ENCODE data around the gene AFF1. TPM values are rescaled to one million over a fixed set of nuclear protein-coding genes. Genes with fewer than 3 reads are reported as not detected.
A peak's percentile ranks its signal among the peaks of the same experiment; 100 is the strongest.

AFF1 gene
- total RNA-seq, 1 donor from 2014 or later, result 89.3 TPM

GRCh38 chr4:87054900-87055299 lies 120.1 kb downstream of the AFF1 start:
- H3K36me3 Mint-ChIP-seq (ENCODE audit: insufficient read depth), result peaks cover 16% of the 10 kb centered on the region
- TF ChIP-seq CTCF (IDR thresholded peaks at IDR 0.05; ENCODE audit: unreplicated experiment), result no peak
- no peak for DNase-seq (ENCODE audit: low spot score, unreplicated experiment)
- H3K9me3 Mint-ChIP-seq (ENCODE audit: low read depth), result no peaks in the 10 kb centered on the region
- peaks cover 54% of the 10 kb centered on the region for H3K4me1 Mint-ChIP-seq (ENCODE audit: low read depth)
- H3K4me3 Mint-ChIP-seq (ENCODE audit: low read depth), result no peak overlapping the region
- no peaks in the 10 kb centered on the region for H3K27me3 Mint-ChIP-seq
- no peak overlapping the region for H3K27ac Mint-ChIP-seq

DNA sequence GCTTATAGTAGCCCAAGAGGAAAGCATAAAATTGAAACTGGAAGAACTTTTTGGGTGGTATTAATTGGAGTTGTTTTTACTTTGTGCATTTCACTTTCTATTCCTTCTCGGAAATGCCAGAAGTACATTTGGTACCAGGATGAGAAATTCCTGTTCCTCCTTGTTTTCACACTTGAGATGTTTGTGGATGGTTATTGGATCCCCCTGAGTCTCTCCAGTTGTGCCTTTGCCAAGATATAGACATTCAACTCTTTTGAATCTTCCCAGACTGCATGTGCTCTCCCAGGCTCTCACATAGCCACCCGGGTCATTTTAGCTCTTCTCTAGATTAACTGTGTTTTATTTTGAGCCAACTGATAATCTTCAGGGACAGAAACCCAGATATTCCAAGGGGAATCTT lies 120.5 kb downstream of the AFF1 start:
- peak overlapping the region; percentile 47 for H3K27ac Mint-ChIP-seq
- DNase-seq (ENCODE audit: low spot score, unreplicated experiment), result no peak
- peaks cover 54% of the 10 kb centered on the region for H3K4me1 Mint-ChIP-seq (ENCODE audit: low read depth)
- peaks cover 15% of the 10 kb centered on the region for H3K36me3 Mint-ChIP-seq (ENCODE audit: insufficient read depth)
- no peak for TF ChIP-seq CTCF (IDR thresholded peaks at IDR 0.05; ENCODE audit: unreplicated experiment)
- no peaks in the 10 kb centered on the region for H3K27me3 Mint-ChIP-seq
- H3K9me3 Mint-ChIP-seq (ENCODE audit: low read depth), result no peaks in the 10 kb centered on the region
- no peak overlapping the region for H3K4me3 Mint-ChIP-seq (ENCODE audit: low read depth)

DNA sequence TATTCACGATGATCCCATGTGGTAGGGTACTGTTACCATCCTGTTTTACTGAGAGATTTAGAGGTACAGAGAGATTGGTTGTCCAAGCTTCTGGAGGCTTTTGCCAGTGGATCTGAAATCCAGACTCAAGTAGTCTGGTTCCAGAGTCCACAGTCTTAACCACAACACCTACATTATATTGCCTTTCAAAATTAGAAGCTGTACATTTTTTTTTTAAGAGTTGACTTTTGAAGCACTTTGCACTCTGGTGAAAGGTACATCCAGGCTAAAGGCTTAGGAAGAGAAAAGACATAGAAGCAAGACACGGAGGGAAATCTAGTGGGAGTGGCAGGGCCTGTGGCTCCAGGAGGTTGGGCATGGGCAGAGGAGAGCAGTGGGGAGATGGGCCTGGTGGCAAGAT lies 122.1 kb downstream of the AFF1 start:
- H3K27me3 Mint-ChIP-seq, result no peaks in the 10 kb centered on the region
- H3K4me1 Mint-ChIP-seq (ENCODE audit: low read depth), result peaks cover 56% of the 10 kb centered on the region
- no peak overlapping the region for H3K27ac Mint-ChIP-seq

GRCh38 chr4:87057835-87058355 lies 123.1 kb downstream of the AFF1 start:
- no peak overlapping the region for H3K4me3 Mint-ChIP-seq (ENCODE audit: low read depth)
- no peak overlapping the region for H3K27ac Mint-ChIP-seq
- no peaks in the 10 kb centered on the region for H3K9me3 Mint-ChIP-seq (ENCODE audit: low read depth)
- H3K4me1 Mint-ChIP-seq (ENCODE audit: low read depth), result peaks cover 50% of the 10 kb centered on the region
- no peaks in the 10 kb centered on the region for H3K27me3 Mint-ChIP-seq
- no peak for TF ChIP-seq CTCF (IDR thresholded peaks at IDR 0.05; ENCODE audit: unreplicated experiment)
- no peak for DNase-seq (ENCODE audit: low spot score, unreplicated experiment)
- H3K36me3 Mint-ChIP-seq (ENCODE audit: insufficient read depth), result peaks cover 8% of the 10 kb centered on the region

More for the DNA sequence above, 122.1 kb downstream of the AFF1 start:
- no peak overlapping the region for H3K4me3 Mint-ChIP-seq (ENCODE audit: low read depth)
- H3K9me3 Mint-ChIP-seq (ENCODE audit: low read depth), result no peaks in the 10 kb centered on the region
- peaks cover 8% of the 10 kb centered on the region for H3K36me3 Mint-ChIP-seq (ENCODE audit: insufficient read depth)
- DNase-seq (ENCODE audit: low spot score, unreplicated experiment), result no peak
- no peak for TF ChIP-seq CTCF (IDR thresholded peaks at IDR 0.05; ENCODE audit: unreplicated experiment)

- peaks cover 9% of the 10 kb centered on the region for H3K36me3 Mint-ChIP-seq (ENCODE audit: insufficient read depth)
- peaks cover 47% of the 10 kb centered on the region for H3K4me1 Mint-ChIP-seq (ENCODE audit: low read depth)
- H3K9me3 Mint-ChIP-seq (ENCODE audit: low read depth), result no peaks in the 10 kb centered on the region
- TF ChIP-seq CTCF (IDR thresholded peaks at IDR 0.05; ENCODE audit: unreplicated experiment), result peak; percentile 47
- DNase-seq (ENCODE audit: low spot score, unreplicated experiment), result no peak
- H3K4me3 Mint-ChIP-seq (ENCODE audit: low read depth), result no peak overlapping the region
- peak overlapping the region; percentile 15 for H3K27ac Mint-ChIP-seq
- H3K27me3 Mint-ChIP-seq, result no peaks in the 10 kb centered on the region
These were observed 123.7 kb downstream of the AFF1 start for GRCh38 chr4:87058356-87059073.

All from progenitor cell of endocrine pancreas (in vitro differentiated cells).